HL-60 (cell line): Measurements from ENCODE around the gene C4B.

Experiments used
- DNase-seq, 2 experiments: peaks; one replicate each; pipeline ENCODE4 v3.0.0-alpha.2; 2010 to 2020; ENCODE audit warnings: low read depth in 1 of 2, low spot score in 1 of 2
- H3K27ac ChIP-seq: fragments of 250-450 bp; sonication (Bioruptor Pico); replicated peaks from 2 replicates; pipeline ENCODE4 v1.5.1; 2020; ENCODE audit warnings: mild to moderate bottlenecking, moderate library complexity
- H3K27me3 ChIP-seq: fragments of 250-450 bp; sonication (Bioruptor Pico); 2 replicates; pipeline ENCODE4 v1.5.1; 2021; ENCODE audit warnings: mild to moderate bottlenecking, moderate library complexity; ENCODE audit not compliant: insufficient read depth, poor library complexity, severe bottlenecking
- H3K4me3 ChIP-seq: replicated peaks from 2 replicates; pipeline ENCODE4 v1.5.1; 2011; ENCODE audit warnings: mild to moderate bottlenecking, control low read depth, low read length; ENCODE audit not compliant: insufficient read depth
- CTCF ChIP-seq: IDR thresholded peaks from one replicate; pipeline ENCODE4 v1.5.1; 2011; ENCODE audit warnings: low read length, control low read depth, inconsistent platforms; ENCODE audit not compliant: insufficient read depth
- GABPA ChIP-seq: IDR thresholded peaks from 2 replicates; pipeline ENCODE4 v1.6.1; 2012; ENCODE audit warnings: low read depth
- POLR2AphosphoS5 ChIP-seq: IDR thresholded peaks from 2 replicates; pipeline ENCODE4 v1.6.1; 2012; ENCODE audit warnings: low read depth
- REST ChIP-seq: IDR thresholded peaks from 2 replicates; pipeline ENCODE4 v1.6.1; 2012; ENCODE audit warnings: low read depth; ENCODE audit not compliant: insufficient replicate concordance
- SPI1 ChIP-seq: IDR thresholded peaks from 2 replicates; pipeline ENCODE4 v1.6.1; 2012; ENCODE audit warnings: low read depth, mild to moderate bottlenecking, borderline replicate concordance

C4B gene

GRCh38 chr6:31969712-31970603 is 44.6 kb upstream of the C4B start:
- Histone ChIP-seq H3K4me3 (peak overlapping the region; percentile 82), H3K27me3 (no peaks in the 10 kb centered on the region), H3K27ac (no peak overlapping the region)
- DNase-seq = no peak
- TF ChIP-seq REST (no peak), CTCF (no peak), SPI1 (no peak), POLR2AphosphoS5 (no peak), GABPA (no peak)

- Histone ChIP-seq H3K4me3 (peak overlapping the region; percentile 82), H3K27ac (peak overlapping the region; percentile 93), H3K27me3 (no peaks in the 10 kb centered on the region)
- peak; percentile 44; the same call in 1 of the 2 replicates for TF ChIP-seq POLR2AphosphoS5
- no peak for TF ChIP-seq CTCF
- DNase-seq = no peak
These were observed 43.9 kb upstream of the C4B start for GRCh38 chr6:31970604-31971271.

GRCh38 chr6:31971279-31971992 is 43.2 kb upstream of the C4B start:
- H3K4me3 ChIP-seq = peak overlapping the region; percentile 82
- H3K27me3 ChIP-seq = no peaks in the 10 kb centered on the region
- DNase-seq = no peak
- H3K27ac ChIP-seq = peak overlapping the region; percentile 93
- TF ChIP-seq GABPA (no peak), POLR2AphosphoS5 (no peak; the same call in 1 of the 2 replicates), CTCF (no peak), REST (no peak), SPI1 (no peak)
